NAMALWA (cell line): ENCODE measurements around the gene SYS1.
A peak's percentile ranks its signal among the peaks of the same experiment; 100 is the strongest.

Experiments used
- DNase-seq: peaks from one replicate; pipeline ENCODE4 v3.0.0-alpha.2; 2015; ENCODE audit warnings: low spot score

SYS1 gene

DNA sequence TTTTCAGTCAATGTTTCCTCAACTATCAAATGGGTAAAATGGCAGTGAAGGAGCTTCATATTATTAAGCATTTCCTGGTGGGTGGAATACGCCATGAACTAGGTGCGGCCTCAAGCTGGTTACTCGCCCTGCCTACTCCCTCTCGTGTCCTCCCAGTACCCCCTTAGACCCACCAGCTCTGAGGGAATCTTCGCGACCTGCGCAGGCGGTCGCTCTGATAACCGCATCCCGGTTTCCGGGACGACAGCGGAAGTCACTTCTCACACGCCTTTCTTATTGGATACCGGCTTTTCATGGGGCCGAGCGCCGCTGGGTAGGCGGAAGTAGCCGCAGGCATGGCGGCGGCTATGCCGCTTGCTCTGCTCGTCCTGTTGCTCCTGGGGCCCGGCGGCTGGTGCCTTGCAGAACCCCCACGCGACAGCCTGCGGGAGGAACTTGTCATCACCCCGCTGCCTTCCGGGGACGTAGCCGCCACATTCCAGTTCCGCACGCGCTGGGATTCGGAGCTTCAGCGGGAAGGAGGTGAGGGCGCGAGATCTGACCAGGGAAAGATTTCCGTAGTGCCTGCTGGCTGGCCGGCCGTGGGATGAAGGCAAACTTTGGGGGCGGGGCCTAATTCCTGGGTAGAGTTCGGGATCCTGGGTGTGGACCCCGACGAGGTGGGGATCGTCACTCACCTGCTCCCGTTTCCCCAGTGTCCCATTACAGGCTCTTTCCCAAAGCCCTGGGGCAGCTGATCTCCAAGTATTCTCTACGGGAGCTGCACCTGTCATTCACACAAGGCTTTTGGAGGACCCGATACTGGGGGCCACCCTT lies 53.1 kb downstream of the SYS1 start, which contains the start of gene PIGT:
PIGT (plus strand) TSS at position 320 of the 816 bp plus-strand sequence; CDS start at position 336, 16 bp downstream.
- DNase-seq: peak; percentile 94

DNA sequence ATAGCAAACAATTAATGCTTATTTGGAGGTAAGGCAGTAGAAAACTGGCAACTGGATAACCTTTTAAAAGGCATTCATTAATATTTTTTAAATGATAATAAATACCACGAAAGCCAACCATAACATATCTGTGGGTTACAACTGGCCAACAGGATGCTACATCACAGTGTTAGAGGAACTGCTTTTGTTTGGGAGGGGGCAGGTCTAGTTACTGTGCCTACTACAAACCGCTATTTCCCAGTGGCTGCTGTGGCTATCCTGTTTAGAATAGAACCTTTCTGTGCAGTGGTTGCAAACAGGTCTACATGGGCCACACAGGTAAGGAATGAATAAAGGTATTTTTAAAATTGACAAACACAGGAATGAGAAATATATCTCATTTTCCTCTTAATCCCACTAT lies 54.0 kb downstream of the SYS1 start:
- peak; percentile 14 for DNase-seq
